ENCODE data around the gene CBFA2T3. TPM values are rescaled to one million over a fixed set of nuclear protein-coding genes. Genes with fewer than 3 reads are reported as not detected.

The CBFA2T3 gene
- total RNA-seq, 1 experiment from 2014 or later = 2.9 TPM

DNA sequence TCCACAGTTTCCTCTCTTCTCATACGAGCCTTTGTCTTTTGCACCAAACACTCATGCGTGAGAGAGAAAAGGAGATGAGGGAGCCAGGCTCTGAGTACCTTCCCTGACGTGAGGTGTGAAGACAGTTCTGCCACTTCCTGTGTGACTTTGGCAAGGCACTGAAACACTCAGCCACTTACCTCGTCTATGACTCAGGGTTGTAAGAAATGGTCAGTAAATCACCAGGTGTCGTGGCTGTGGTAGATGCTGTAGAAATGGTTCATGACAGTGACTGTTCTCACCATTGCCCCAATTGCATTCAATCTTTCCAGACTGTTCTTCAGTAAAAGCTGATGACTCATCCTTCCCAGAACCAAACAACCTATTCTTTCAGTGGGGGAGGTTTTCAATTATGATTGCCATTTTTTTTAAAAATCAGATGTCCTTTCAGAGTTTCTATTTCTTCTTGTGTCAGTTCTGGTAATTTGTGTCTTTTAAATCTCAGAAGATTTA lies 49.2 kb upstream of the CBFA2T3 start:
- no peak overlapping the region for H2BK15ac ChIP-seq (ENCODE audit: low read depth, low read length)
- Mint-ChIP-seq H3K9me3 (peaks cover 3 to 9% of the 10 kb centered on the region in 2 experiments; a peak in 2 of 5 replicates), H3K27ac (no peak overlapping the region), H3K4me3 (no peak overlapping the region), H3K4me1 (0 out of 4 replicates have a peak, but pooled peaks cover 0 to 2% of the 10 kb centered on the region in 2 experiments), H3K27me3 (ENCODE audit: low read depth) (peaks cover 33% of the 10 kb centered on the region), H3K36me3 (ENCODE audit: insufficient read depth in 1 of 3, low read depth in 3 of 3) (no peaks in the 10 kb centered on the region)
- no peaks in the 10 kb centered on the region for H3K79me2 ChIP-seq (ENCODE audit: insufficient read depth, low read length)
- TF ChIP-seq, protein P1, sequence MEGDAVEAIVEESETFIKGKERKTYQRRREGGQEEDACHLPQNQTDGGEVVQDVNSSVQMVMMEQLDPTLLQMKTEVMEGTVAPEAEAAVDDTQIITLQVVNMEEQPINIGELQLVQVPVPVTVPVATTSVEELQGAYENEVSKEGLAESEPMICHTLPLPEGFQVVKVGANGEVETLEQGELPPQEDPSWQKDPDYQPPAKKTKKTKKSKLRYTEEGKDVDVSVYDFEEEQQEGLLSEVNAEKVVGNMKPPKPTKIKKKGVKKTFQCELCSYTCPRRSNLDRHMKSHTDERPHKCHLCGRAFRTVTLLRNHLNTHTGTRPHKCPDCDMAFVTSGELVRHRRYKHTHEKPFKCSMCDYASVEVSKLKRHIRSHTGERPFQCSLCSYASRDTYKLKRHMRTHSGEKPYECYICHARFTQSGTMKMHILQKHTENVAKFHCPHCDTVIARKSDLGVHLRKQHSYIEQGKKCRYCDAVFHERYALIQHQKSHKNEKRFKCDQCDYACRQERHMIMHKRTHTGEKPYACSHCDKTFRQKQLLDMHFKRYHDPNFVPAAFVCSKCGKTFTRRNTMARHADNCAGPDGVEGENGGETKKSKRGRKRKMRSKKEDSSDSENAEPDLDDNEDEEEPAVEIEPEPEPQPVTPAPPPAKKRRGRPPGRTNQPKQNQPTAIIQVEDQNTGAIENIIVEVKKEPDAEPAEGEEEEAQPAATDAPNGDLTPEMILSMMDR (conservative IDR thresholded peaks at IDR 0.05) = no peak
- no peak overlapping the region for H3K14ac ChIP-seq (ENCODE audit: insufficient read depth, low read length)
- H3K23me2 ChIP-seq (ENCODE audit: insufficient read length, low read depth, low read length, poor library complexity, severe bottlenecking) = no peaks in the 10 kb centered on the region
- H3K23ac ChIP-seq (ENCODE audit: insufficient read length, low read depth, low read length) = no peak overlapping the region
- no peak overlapping the region for H3K9ac ChIP-seq (ENCODE audit: extremely low read depth, insufficient read length, low read length)
- no peak overlapping the region for H2BK20ac ChIP-seq (ENCODE audit: low read depth, low read length, poor library complexity, severe bottlenecking)
- H3K79me1 ChIP-seq (ENCODE audit: insufficient read depth, low read depth, low read length, poor library complexity, severe bottlenecking) = no peaks in the 10 kb centered on the region
- H2BK120ac ChIP-seq (ENCODE audit: low read depth, low read length, poor library complexity, severe bottlenecking) = no peak overlapping the region
- no peak for DNase-seq
- no peak overlapping the region for H4K91ac ChIP-seq (ENCODE audit: insufficient read length, low read depth, low read length)
- H3K27ac ChIP-seq (ENCODE audit: insufficient read length, low read depth, low read length) = no peak overlapping the region
- H4K5ac ChIP-seq (ENCODE audit: insufficient read length, low read depth, low read length) = no peak overlapping the region
- H3K27me3 ChIP-seq (ENCODE audit: insufficient read depth, low read length) = no peaks in the 10 kb centered on the region
- no peak overlapping the region for H3K56ac ChIP-seq (ENCODE audit: insufficient read length, low read depth, low read length)
- H2BK5ac ChIP-seq (ENCODE audit: insufficient read length, low read length) = no peak overlapping the region
- H4K8ac ChIP-seq (replicated peaks; ENCODE audit: insufficient read length, low read depth, low read length) = no peak overlapping the region
- no peak overlapping the region for H2AFZ ChIP-seq (ENCODE audit: low read length)
- H4K20me1 ChIP-seq (ENCODE audit: control insufficient read depth, insufficient read depth, insufficient read length) = peaks cover 3% of the 10 kb centered on the region
- no peak overlapping the region for H2AK5ac ChIP-seq (ENCODE audit: insufficient read length, low read length)
- no peaks in the 10 kb centered on the region for H3K4me1 ChIP-seq (ENCODE audit: insufficient read depth, low read length)
- WGBS (ENCODE audit: extremely low coverage, insufficient read length, low lambda C conversion rate) = no CpG with 5 or more reads among the region's 5 CpGs
- H3T11ph ChIP-seq (ENCODE audit: low read length) = no peak overlapping the region
- H3K4me2 ChIP-seq (ENCODE audit: insufficient read depth, insufficient read length, low read length) = no peak overlapping the region
- H2BK12ac ChIP-seq (ENCODE audit: insufficient read length, low read depth, low read length) = no peak overlapping the region
- H3K4ac ChIP-seq (ENCODE audit: low read depth, low read length) = no peak overlapping the region
- no peak overlapping the region for H3K18ac ChIP-seq (ENCODE audit: insufficient read length, low read depth, low read length)
- H3K9me3 ChIP-seq (ENCODE audit: control insufficient read depth, low read depth, low read length) = no peaks in the 10 kb centered on the region

All from H9 (cell line).